ENCODE measurements around the gene GGA3. TPM values are rescaled to one million over a fixed set of nuclear protein-coding genes. Genes with fewer than 3 reads are reported as not detected.
A peak's percentile ranks its signal among the peaks of the same experiment; 100 is the strongest.

The GGA3 gene
- total RNA-seq, 1 experiment from 2014 or later: 58.3 TPM

DNA sequence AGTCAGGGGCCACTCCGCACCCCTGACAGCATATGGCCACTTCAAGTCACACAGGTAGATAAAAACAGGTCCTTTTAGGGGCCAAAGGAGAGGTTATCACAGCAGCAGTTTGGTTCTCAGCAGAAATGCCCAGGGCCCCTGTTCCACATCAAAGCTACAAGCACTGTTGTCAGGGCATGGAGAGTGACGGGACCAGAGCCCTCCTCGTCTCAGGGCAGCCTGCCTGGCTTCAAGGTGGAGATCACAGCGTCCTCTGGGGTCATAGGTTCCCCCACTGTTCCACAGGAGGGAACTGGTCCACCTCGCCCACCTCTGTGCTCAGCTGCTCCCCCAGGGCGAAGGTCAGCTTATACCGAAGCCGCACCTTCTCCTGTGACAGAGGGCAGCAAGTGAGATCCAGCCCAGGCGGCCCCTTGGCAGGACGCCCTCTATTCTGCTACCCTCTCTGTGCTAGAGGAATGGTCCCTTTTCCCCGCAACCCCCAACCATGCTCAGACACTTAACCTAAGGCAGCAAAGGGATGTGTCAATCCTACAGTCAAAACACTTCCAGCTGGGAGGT lies 23.3 kb downstream of the GGA3 start:
- CTCF ChIA-PET: interaction anchor here (0.6 to 2.4 kb wide), 4 partner anchors 13 to 277 kb away, joined by 3 to 13 read pairs (median 4); no protein-coding TSS in a partner anchor
- Histone ChIP-seq H3K9me3 (ENCODE audit: control insufficient read depth in 1 of 2, insufficient read depth in 1 of 2, low read depth in 1 of 2, low read length in 2 of 2) (no peaks in the 10 kb centered on the region), H3K9ac (ENCODE audit: low read length) (no peak overlapping the region), H3K4me1 (ENCODE audit: control insufficient read depth in 1 of 2, insufficient read depth in 2 of 2, low read length in 2 of 2) (peaks cover 0 to 11% of the 10 kb centered on the region in 2 experiments; a peak in 1 of 4 replicates), H3K27me3 (ENCODE audit: insufficient read depth, low read length) (no peaks in the 10 kb centered on the region), H3K36me3 (ENCODE audit: control insufficient read depth in 1 of 2, insufficient read depth in 2 of 2, low read length in 2 of 2) (peaks cover 67 to 77% of the 10 kb centered on the region in 2 experiments), H3K4me3 (replicated peaks in 1 of 2; ENCODE audit: low read depth in 1 of 2, low read length in 2 of 2) (no peak overlapping the region), H4K20me1 (ENCODE audit: insufficient read depth) (peaks cover 6% of the 10 kb centered on the region; the same call in 1 of the 2 replicates), H3K9me2 (ENCODE audit: insufficient read depth) (no peaks in the 10 kb centered on the region), H3K27ac (ENCODE audit: low read depth, low read length) (no peak overlapping the region; the same call in 1 of the 2 replicates), H3K79me2 (ENCODE audit: insufficient read depth, low read length) (no peaks in the 10 kb centered on the region), H3K4me2 (ENCODE audit: low read length) (no peak overlapping the region), H2AFZ (ENCODE audit: low read depth, low read length, poor library complexity, severe bottlenecking) (no peak overlapping the region)
- RAD21 ChIA-PET (ENCODE audit: low non-redundant PET in 1 of 2, low total read pairs in 2 of 2, uncharacterized antibody in 2 of 2, unreplicated experiment in 2 of 2): interaction anchor here in 1 of 2 experiments (0.6 kb wide), 1 partner anchor 9 kb away, joined by 3 read pairs; no protein-coding TSS in a partner anchor
- ATAC-seq (no peak), DNase-seq (ENCODE audit: low read depth, low spot score) (no peak)
- POLR2A ChIA-PET: no interaction called here
- TSS peak; percentile 19 for BruUV-seq (replicated peaks)
- intact Hi-C loops (cut with micrococcal nuclease): loop anchor here (1.0 kb wide), 2 partner anchors 124 to 277 kb away; no protein-coding TSS in a partner anchor
- TF ChIP-seq RAD21 (IDR thresholded peaks at IDR 0.05; ENCODE audit: low read depth) (no peak), TCF7L2 (IDR thresholded peaks at IDR 0.05; ENCODE audit: borderline replicate concordance, extremely low read depth, insufficient read depth, insufficient read length) (no peak), ZFX (IDR thresholded peaks at IDR 0.05) (no peak), POLR2A (IDR thresholded peaks at IDR 0.05; ENCODE audit: borderline replicate concordance, extremely low read depth, insufficient read depth, insufficient read length) (no peak), ZNF274 (IDR thresholded peaks at IDR 0.05; ENCODE audit: low read depth, low read length) (no peak)
- TF ChIP-seq, protein P1, sequence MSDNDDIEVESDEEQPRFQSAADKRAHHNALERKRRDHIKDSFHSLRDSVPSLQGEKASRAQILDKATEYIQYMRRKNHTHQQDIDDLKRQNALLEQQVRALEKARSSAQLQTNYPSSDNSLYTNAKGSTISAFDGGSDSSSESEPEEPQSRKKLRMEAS (IDR thresholded peaks at IDR 0.05): no peak
- TF ChIP-seq, protein P2, sequence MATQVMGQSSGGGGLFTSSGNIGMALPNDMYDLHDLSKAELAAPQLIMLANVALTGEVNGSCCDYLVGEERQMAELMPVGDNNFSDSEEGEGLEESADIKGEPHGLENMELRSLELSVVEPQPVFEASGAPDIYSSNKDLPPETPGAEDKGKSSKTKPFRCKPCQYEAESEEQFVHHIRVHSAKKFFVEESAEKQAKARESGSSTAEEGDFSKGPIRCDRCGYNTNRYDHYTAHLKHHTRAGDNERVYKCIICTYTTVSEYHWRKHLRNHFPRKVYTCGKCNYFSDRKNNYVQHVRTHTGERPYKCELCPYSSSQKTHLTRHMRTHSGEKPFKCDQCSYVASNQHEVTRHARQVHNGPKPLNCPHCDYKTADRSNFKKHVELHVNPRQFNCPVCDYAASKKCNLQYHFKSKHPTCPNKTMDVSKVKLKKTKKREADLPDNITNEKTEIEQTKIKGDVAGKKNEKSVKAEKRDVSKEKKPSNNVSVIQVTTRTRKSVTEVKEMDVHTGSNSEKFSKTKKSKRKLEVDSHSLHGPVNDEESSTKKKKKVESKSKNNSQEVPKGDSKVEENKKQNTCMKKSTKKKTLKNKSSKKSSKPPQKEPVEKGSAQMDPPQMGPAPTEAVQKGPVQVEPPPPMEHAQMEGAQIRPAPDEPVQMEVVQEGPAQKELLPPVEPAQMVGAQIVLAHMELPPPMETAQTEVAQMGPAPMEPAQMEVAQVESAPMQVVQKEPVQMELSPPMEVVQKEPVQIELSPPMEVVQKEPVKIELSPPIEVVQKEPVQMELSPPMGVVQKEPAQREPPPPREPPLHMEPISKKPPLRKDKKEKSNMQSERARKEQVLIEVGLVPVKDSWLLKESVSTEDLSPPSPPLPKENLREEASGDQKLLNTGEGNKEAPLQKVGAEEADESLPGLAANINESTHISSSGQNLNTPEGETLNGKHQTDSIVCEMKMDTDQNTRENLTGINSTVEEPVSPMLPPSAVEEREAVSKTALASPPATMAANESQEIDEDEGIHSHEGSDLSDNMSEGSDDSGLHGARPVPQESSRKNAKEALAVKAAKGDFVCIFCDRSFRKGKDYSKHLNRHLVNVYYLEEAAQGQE (IDR thresholded peaks at IDR 0.05; ENCODE audit: low read depth): no peak
- TF ChIP-seq, protein P3, sequence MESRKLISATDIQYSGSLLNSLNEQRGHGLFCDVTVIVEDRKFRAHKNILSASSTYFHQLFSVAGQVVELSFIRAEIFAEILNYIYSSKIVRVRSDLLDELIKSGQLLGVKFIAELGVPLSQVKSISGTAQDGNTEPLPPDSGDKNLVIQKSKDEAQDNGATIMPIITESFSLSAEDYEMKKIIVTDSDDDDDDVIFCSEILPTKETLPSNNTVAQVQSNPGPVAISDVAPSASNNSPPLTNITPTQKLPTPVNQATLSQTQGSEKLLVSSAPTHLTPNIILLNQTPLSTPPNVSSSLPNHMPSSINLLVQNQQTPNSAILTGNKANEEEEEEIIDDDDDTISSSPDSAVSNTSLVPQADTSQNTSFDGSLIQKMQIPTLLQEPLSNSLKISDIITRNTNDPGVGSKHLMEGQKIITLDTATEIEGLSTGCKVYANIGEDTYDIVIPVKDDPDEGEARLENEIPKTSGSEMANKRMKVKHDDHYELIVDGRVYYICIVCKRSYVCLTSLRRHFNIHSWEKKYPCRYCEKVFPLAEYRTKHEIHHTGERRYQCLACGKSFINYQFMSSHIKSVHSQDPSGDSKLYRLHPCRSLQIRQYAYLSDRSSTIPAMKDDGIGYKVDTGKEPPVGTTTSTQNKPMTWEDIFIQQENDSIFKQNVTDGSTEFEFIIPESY (IDR thresholded peaks at IDR 0.05; ENCODE audit: extremely low read depth, insufficient replicate concordance, low read length): no peak
